ENCODE data around the gene OR5K4.

OR5K4 gene

DNA sequence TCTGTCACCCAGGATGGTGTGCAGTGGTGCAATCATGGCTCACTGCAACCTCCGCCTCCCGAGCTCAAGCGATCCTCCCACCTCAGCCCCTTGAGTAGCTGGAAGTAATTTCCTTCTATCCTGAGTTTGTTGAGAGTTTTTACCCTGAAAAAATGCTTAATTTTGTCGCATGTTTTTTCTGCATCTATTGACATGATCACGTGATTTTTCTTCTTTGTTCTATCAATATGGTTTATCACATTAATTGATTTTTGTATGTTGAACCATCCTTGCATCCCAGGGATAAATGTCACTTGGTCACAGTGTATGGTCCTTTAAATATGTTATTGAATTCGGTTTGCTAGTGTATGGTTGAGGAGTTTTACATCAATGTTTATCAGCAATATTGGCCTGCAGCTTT is 11.9 kb upstream of the OR5K4 start:
- Histone ChIP-seq H3K18ac (ENCODE audit: low read length) (no peak overlapping the region), H2AFZ (ENCODE audit: low read length) (no peak overlapping the region), H3K4ac (ENCODE audit: low read length) (no peak overlapping the region), H3K27ac (replicated peaks; ENCODE audit: low read length) (no peak overlapping the region), H3K4me3 (ENCODE audit: low read length in 2 of 2) (no peak overlapping the region), H3K14ac (ENCODE audit: low read length) (no peak overlapping the region), H3K9ac (ENCODE audit: low read depth, low read length, poor library complexity) (no peak overlapping the region), H3K27me3 (ENCODE audit: control insufficient read depth in 3 of 3, insufficient read depth in 3 of 3, low read depth in 1 of 3, low read length in 3 of 3) (no peaks in the 10 kb centered on the region), H3K4me1 (ENCODE audit: control insufficient read depth in 2 of 2, insufficient read depth in 1 of 2, low read depth in 1 of 2, low read length in 2 of 2) (no peaks in the 10 kb centered on the region), H2BK5ac (ENCODE audit: low read length) (no peak overlapping the region), H3K36me3 (replicated peaks in 1 of 2; ENCODE audit: control insufficient read depth in 2 of 2, insufficient read depth in 2 of 2, low read length in 2 of 2) (no peaks in the 10 kb centered on the region), H2BK120ac (ENCODE audit: low read depth, low read length) (no peak overlapping the region), H4K91ac (ENCODE audit: low read depth, low read length, poor library complexity) (no peak overlapping the region), H4K8ac (ENCODE audit: low read depth, low read length) (no peak overlapping the region), H2BK12ac (ENCODE audit: low read length) (no peak overlapping the region), H3K23ac (ENCODE audit: low read depth, low read length, poor library complexity) (no peak overlapping the region), H2AK5ac (ENCODE audit: low read depth, low read length) (no peak overlapping the region), H3K4me2 (ENCODE audit: insufficient read depth, low read length, poor library complexity, severe bottlenecking) (no peak overlapping the region), H3K79me1 (ENCODE audit: low read depth, low read length) (no peaks in the 10 kb centered on the region), H3K9me3 (replicated peaks in 1 of 2; ENCODE audit: control insufficient read depth in 2 of 2, insufficient read depth in 1 of 2, low read depth in 1 of 2, low read length in 2 of 2) (no peaks in the 10 kb centered on the region), H2BK15ac (ENCODE audit: low read length) (no peak overlapping the region)
- DNase-seq (ENCODE audit: low spot score): no peak
- no CpG with 5 or more reads among the region's 6 CpGs for WGBS, 2 donors (ENCODE audit: extremely low coverage in 2 of 2, insufficient read length in 2 of 2, insufficient replicate concordance in 1 of 2)

DNA sequence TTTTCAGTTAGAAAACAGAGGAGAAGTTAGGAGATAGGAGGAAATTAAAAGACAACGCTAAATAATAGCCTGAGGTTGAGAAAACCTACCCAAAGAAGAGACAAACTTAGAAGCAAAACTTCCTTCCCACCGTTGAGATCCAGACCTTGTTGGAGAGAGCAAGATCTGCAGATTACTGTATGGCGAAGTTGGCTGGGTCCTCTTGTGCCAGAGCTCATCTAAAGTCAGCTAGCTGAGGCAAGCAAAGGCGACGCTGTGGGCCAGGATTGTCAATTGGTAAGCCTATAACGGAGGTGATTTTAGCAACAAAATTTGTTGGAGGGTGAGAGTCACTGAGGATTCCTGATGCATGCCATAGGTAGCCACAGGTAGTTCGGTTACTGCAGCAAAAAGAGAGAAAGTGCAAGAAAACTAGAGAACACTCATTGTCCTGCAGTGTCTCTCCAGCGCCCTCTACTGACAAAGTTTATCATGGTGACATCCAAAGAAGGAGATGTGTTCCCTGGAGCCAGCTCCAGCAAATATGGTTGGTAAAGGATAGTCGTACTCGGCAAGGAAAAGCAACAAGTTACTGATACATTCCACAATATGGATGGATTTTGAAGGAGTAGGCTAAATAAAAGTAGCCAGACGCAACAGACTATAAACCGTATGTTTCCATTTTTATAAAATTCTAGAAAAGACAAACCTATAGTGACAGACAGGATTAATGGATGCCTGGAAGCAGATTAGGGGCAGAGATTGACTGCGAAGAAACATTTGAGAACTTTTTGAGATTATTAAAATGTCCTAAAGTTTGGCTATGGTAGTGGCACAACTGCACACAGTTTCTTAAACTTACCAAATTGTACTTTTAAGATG is 9.8 kb upstream of the OR5K4 start:
- Histone ChIP-seq H2BK5ac (ENCODE audit: low read length) (no peak overlapping the region), H4K8ac (ENCODE audit: low read depth, low read length) (no peak overlapping the region), H3K9me3 (replicated peaks in 1 of 2; ENCODE audit: control insufficient read depth in 2 of 2, insufficient read depth in 1 of 2, low read depth in 1 of 2, low read length in 2 of 2) (no peaks in the 10 kb centered on the region)

DNA sequence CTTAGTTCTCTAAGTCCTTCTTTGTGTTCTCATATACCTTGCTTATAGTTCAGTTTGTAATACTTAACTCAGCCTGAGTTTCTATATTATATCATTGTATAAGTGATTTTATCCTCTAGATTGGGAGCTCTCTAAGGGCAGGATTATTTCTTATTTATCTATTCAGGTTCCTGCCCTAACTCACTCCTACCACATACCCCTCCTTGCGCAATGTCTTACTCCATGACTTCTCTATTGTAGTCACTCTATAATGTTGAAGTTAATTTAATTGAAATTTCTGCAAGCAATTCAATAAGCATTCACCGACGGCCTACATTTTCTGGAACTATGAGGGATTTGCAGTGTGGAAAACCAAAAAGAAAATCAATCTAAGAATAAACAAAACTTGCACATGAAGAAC is 3.6 kb upstream of the OR5K4 start:
- Histone ChIP-seq H3K18ac (ENCODE audit: low read length) (no peak overlapping the region), H3K36me3 (replicated peaks in 1 of 2; ENCODE audit: control insufficient read depth in 2 of 2, insufficient read depth in 2 of 2, low read length in 2 of 2) (no peaks in the 10 kb centered on the region), H3K4ac (ENCODE audit: low read length) (no peak overlapping the region), H3K27ac (replicated peaks; ENCODE audit: low read length) (no peak overlapping the region), H3K9me3 (replicated peaks in 1 of 2; ENCODE audit: control insufficient read depth in 2 of 2, insufficient read depth in 1 of 2, low read depth in 1 of 2, low read length in 2 of 2) (no peaks in the 10 kb centered on the region), H3K4me2 (ENCODE audit: insufficient read depth, low read length, poor library complexity, severe bottlenecking) (no peak overlapping the region), H4K91ac (ENCODE audit: low read depth, low read length, poor library complexity) (no peak overlapping the region), H2AK5ac (ENCODE audit: low read depth, low read length) (no peak overlapping the region), H4K8ac (ENCODE audit: low read depth, low read length) (no peak overlapping the region), H2AFZ (ENCODE audit: low read length) (no peak overlapping the region), H2BK5ac (ENCODE audit: low read length) (no peak overlapping the region), H3K14ac (ENCODE audit: low read length) (no peak overlapping the region), H3K4me3 (ENCODE audit: low read length in 2 of 2) (no peak overlapping the region), H3K9ac (ENCODE audit: low read depth, low read length, poor library complexity) (no peak overlapping the region), H3K4me1 (ENCODE audit: control insufficient read depth in 2 of 2, insufficient read depth in 1 of 2, low read depth in 1 of 2, low read length in 2 of 2) (no peaks in the 10 kb centered on the region), H2BK15ac (ENCODE audit: low read length) (no peak overlapping the region), H2BK120ac (ENCODE audit: low read depth, low read length) (no peak overlapping the region), H2BK12ac (ENCODE audit: low read length) (no peak overlapping the region), H3K27me3 (ENCODE audit: control insufficient read depth in 3 of 3, insufficient read depth in 3 of 3, low read depth in 1 of 3, low read length in 3 of 3) (no peaks in the 10 kb centered on the region), H3K79me1 (ENCODE audit: low read depth, low read length) (no peaks in the 10 kb centered on the region), H3K23ac (ENCODE audit: low read depth, low read length, poor library complexity) (no peak overlapping the region)
- no peak for DNase-seq (ENCODE audit: low spot score)
- WGBS, 2 donors (ENCODE audit: extremely low coverage in 2 of 2, insufficient read length in 2 of 2, insufficient replicate concordance in 1 of 2): no CpG with 5 or more reads among the region's 3 CpGs

More for the DNA sequence above, 9.8 kb upstream of the OR5K4 start:
- H3K14ac ChIP-seq (ENCODE audit: low read length): no peak overlapping the region
- no peak overlapping the region for H3K4me2 ChIP-seq (ENCODE audit: insufficient read depth, low read length, poor library complexity, severe bottlenecking)
- DNase-seq (ENCODE audit: low spot score): peak; percentile 63
- H3K27me3 ChIP-seq (ENCODE audit: control insufficient read depth in 3 of 3, insufficient read depth in 3 of 3, low read depth in 1 of 3, low read length in 3 of 3): no peaks in the 10 kb centered on the region
- H4K91ac ChIP-seq (ENCODE audit: low read depth, low read length, poor library complexity): no peak overlapping the region
- no peak overlapping the region for H3K23ac ChIP-seq (ENCODE audit: low read depth, low read length, poor library complexity)
- no peak overlapping the region for H2BK15ac ChIP-seq (ENCODE audit: low read length)
- no peaks in the 10 kb centered on the region for H3K4me1 ChIP-seq (ENCODE audit: control insufficient read depth in 2 of 2, insufficient read depth in 1 of 2, low read depth in 1 of 2, low read length in 2 of 2)
- no peaks in the 10 kb centered on the region for H3K36me3 ChIP-seq (replicated peaks in 1 of 2; ENCODE audit: control insufficient read depth in 2 of 2, insufficient read depth in 2 of 2, low read length in 2 of 2)
- H3K4ac ChIP-seq (ENCODE audit: low read length): no peak overlapping the region
- H2AK5ac ChIP-seq (ENCODE audit: low read depth, low read length): no peak overlapping the region
- H3K4me3 ChIP-seq (ENCODE audit: low read length in 2 of 2): no peak overlapping the region
- no peak overlapping the region for H2BK12ac ChIP-seq (ENCODE audit: low read length)
- no peak overlapping the region for H2BK120ac ChIP-seq (ENCODE audit: low read depth, low read length)
- H2AFZ ChIP-seq (ENCODE audit: low read length): no peak overlapping the region
- no peak overlapping the region for H3K9ac ChIP-seq (ENCODE audit: low read depth, low read length, poor library complexity)
- H3K79me1 ChIP-seq (ENCODE audit: low read depth, low read length): no peaks in the 10 kb centered on the region
- WGBS, 2 donors (ENCODE audit: extremely low coverage in 2 of 2, insufficient read length in 2 of 2, insufficient replicate concordance in 1 of 2): no CpG with 5 or more reads among the region's 13 CpGs
- H3K27ac ChIP-seq (replicated peaks; ENCODE audit: low read length): no peak overlapping the region
- H3K18ac ChIP-seq (ENCODE audit: low read length): no peak overlapping the region

DNA sequence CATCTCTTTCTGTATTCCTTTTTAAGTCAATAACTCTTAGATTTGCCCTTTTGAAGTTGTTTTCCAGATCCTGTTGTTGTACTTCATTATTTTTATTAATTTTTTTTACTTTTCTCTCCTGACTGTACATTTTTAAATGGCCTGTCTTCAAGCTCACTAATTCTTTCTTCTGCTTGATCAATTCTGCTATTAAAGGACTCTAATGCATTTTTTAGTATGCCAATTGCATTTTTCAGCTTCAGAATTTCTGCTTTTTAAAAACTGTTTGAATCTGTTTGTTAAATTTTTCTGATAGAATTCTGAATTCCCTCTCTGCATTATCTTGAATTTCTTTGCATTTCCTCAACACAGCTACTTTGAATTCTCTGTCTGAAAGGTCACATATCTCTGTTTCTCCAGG is 5.6 kb downstream of the OR5K4 start:
- DNase-seq (ENCODE audit: low spot score): no peak
- Histone ChIP-seq H2BK12ac (ENCODE audit: low read length) (no peak overlapping the region), H3K4me1 (ENCODE audit: control insufficient read depth in 2 of 2, insufficient read depth in 1 of 2, low read depth in 1 of 2, low read length in 2 of 2) (no peaks in the 10 kb centered on the region), H3K36me3 (replicated peaks in 1 of 2; ENCODE audit: control insufficient read depth in 2 of 2, insufficient read depth in 2 of 2, low read length in 2 of 2) (no peaks in the 10 kb centered on the region), H3K27ac (replicated peaks; ENCODE audit: low read length) (no peak overlapping the region), H4K8ac (ENCODE audit: low read depth, low read length) (no peak overlapping the region), H2BK15ac (ENCODE audit: low read length) (no peak overlapping the region), H3K18ac (ENCODE audit: low read length) (no peak overlapping the region), H2BK5ac (ENCODE audit: low read length) (no peak overlapping the region), H3K23ac (ENCODE audit: low read depth, low read length, poor library complexity) (no peak overlapping the region), H3K27me3 (ENCODE audit: control insufficient read depth in 3 of 3, insufficient read depth in 3 of 3, low read depth in 1 of 3, low read length in 3 of 3) (no peaks in the 10 kb centered on the region), H3K4me2 (ENCODE audit: insufficient read depth, low read length, poor library complexity, severe bottlenecking) (no peak overlapping the region), H3K4me3 (ENCODE audit: low read length in 2 of 2) (no peak overlapping the region), H3K4ac (ENCODE audit: low read length) (no peak overlapping the region), H2AK5ac (ENCODE audit: low read depth, low read length) (no peak overlapping the region), H3K9ac (ENCODE audit: low read depth, low read length, poor library complexity) (no peak overlapping the region), H3K14ac (ENCODE audit: low read length) (no peak overlapping the region), H3K79me1 (ENCODE audit: low read depth, low read length) (no peaks in the 10 kb centered on the region), H3K9me3 (replicated peaks in 1 of 2; ENCODE audit: control insufficient read depth in 2 of 2, insufficient read depth in 1 of 2, low read depth in 1 of 2, low read length in 2 of 2) (no peaks in the 10 kb centered on the region), H2BK120ac (ENCODE audit: low read depth, low read length) (no peak overlapping the region), H4K91ac (ENCODE audit: low read depth, low read length, poor library complexity) (no peak overlapping the region), H2AFZ (ENCODE audit: low read length) (no peak overlapping the region)

Measured in neuronal stem cell (in vitro differentiated cells).